Measurements from ENCODE around the gene CALR3. TPM values are rescaled to one million over a fixed set of nuclear protein-coding genes. Genes with fewer than 3 reads are reported as not detected.
A peak's percentile ranks its signal among the peaks of the same experiment; 100 is the strongest.

Gene CALR3
- total and polyA plus RNA-seq, 2 of the 13 experiments (the other 11 are each of a cell fraction or from before 2014, with no cell fraction given): not detected

DNA sequence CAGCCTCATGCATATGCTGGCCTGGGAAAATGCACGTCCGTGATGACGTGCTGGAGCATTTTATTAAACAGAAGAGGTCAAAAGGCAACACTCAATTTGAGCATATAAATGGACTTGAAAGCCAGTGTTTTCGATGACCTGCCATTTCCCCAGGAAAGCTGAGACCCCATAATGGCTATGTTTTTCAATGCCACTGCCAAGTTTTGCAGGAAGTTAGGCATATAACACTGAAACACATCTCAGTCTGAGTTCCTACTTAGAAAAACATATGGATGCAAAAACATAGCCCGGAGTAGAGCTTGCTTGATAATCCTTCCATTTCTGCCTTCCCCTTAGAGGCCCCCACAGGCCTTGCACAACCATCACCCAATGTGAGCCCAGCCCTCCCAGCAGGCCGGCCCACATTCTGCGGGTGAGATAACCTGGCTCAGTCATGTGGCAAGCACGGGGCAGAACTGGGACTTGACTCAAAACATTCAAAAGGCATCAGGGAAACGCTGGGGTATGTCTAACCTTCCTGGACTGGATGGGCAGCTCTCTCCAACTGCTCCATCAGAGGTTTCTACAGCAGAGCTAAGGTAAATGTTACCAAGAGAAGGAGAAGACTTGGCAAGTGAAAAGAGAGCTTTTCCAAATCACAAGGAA, 49.1 kb downstream of the CALR3 start (continued):
- TF ChIP-seq ZBTB7A (CRISPR knock-in tag; IDR thresholded peaks at IDR 0.05) (no peak), ZNF672 (CRISPR knock-in tag; IDR thresholded peaks at IDR 0.05) (no peak), TGIF2 (CRISPR knock-in tag; IDR thresholded peaks at IDR 0.05) (0 out of 2 replicates have a peak, but pooled peaks have one; percentile 50), NCOA1 (CRISPR knock-in tag; IDR thresholded peaks at IDR 0.05) (no peak), ZIK1 (CRISPR knock-in tag; IDR thresholded peaks at IDR 0.05; ENCODE audit: borderline replicate concordance, low read depth) (no peak), MAF1 (CRISPR knock-in tag; IDR thresholded peaks at IDR 0.05; ENCODE audit: borderline replicate concordance) (no peak), SPEN (CRISPR knock-in tag; IDR thresholded peaks at IDR 0.05; ENCODE audit: low read depth) (no peak), ZNF260 (CRISPR knock-in tag; IDR thresholded peaks at IDR 0.05; ENCODE audit: borderline replicate concordance, low read depth) (no peak), ZNF782 (CRISPR knock-in tag; IDR thresholded peaks at IDR 0.05; ENCODE audit: borderline replicate concordance) (no peak; the same call in 1 of the 2 replicates), DDIT3 (CRISPR knock-in tag; IDR thresholded peaks at IDR 0.05) (no peak), ZNF772 (CRISPR knock-in tag; IDR thresholded peaks at IDR 0.05) (no peak), ZNF713 (CRISPR knock-in tag; IDR thresholded peaks at IDR 0.05) (no peak), ZNF34 (CRISPR knock-in tag; IDR thresholded peaks at IDR 0.05; ENCODE audit: borderline replicate concordance) (no peak), ZNF431 (CRISPR knock-in tag; IDR thresholded peaks at IDR 0.05; ENCODE audit: borderline replicate concordance, low read depth) (no peak), ZNF570 (CRISPR knock-in tag; IDR thresholded peaks at IDR 0.05; ENCODE audit: borderline replicate concordance) (no peak), TCF12 (IDR thresholded peaks at IDR 0.05) (no peak), TCF12 (CRISPR knock-in tag; IDR thresholded peaks at IDR 0.05) (no peak), FOSL2 (CRISPR knock-in tag; IDR thresholded peaks at IDR 0.05) (peak; percentile 67), FOXK1 (CRISPR knock-in tag; IDR thresholded peaks at IDR 0.05; ENCODE audit: borderline replicate concordance, low read depth) (no peak), BORCS8-MEF2B (CRISPR knock-in tag; IDR thresholded peaks at IDR 0.05) (0 out of 2 replicates have a peak, but pooled peaks have one; percentile 42), ZMAT3 (CRISPR knock-in tag; conservative IDR thresholded peaks at IDR 0.05) (no peak), MAX (IDR thresholded peaks at IDR 0.05) (peak; percentile 79), POLR2AphosphoS5 (IDR thresholded peaks at IDR 0.05; ENCODE audit: low read depth, low read length) (no peak)
- TF ChIP-seq, protein P1, sequence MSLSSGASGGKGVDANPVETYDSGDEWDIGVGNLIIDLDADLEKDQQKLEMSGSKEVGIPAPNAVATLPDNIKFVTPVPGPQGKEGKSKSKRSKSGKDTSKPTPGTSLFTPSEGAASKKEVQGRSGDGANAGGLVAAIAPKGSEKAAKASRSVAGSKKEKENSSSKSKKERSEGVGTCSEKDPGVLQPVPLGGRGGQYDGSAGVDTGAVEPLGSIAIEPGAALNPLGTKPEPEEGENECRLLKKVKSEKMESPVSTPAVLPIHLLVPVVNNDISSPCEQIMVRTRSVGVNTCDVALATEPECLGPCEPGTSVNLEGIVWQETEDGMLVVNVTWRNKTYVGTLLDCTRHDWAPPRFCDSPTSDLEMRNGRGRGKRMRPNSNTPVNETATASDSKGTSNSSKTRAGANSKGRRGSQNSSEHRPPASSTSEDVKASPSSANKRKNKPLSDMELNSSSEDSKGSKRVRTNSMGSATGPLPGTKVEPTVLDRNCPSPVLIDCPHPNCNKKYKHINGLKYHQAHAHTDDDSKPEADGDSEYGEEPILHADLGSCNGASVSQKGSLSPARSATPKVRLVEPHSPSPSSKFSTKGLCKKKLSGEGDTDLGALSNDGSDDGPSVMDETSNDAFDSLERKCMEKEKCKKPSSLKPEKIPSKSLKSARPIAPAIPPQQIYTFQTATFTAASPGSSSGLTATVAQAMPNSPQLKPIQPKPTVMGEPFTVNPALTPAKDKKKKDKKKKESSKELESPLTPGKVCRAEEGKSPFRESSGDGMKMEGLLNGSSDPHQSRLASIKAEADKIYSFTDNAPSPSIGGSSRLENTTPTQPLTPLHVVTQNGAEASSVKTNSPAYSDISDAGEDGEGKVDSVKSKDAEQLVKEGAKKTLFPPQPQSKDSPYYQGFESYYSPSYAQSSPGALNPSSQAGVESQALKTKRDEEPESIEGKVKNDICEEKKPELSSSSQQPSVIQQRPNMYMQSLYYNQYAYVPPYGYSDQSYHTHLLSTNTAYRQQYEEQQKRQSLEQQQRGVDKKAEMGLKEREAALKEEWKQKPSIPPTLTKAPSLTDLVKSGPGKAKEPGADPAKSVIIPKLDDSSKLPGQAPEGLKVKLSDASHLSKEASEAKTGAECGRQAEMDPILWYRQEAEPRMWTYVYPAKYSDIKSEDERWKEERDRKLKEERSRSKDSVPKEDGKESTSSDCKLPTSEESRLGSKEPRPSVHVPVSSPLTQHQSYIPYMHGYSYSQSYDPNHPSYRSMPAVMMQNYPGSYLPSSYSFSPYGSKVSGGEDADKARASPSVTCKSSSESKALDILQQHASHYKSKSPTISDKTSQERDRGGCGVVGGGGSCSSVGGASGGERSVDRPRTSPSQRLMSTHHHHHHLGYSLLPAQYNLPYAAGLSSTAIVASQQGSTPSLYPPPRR (CRISPR knock-in tag; IDR thresholded peaks at IDR 0.05; ENCODE audit: borderline replicate concordance): no peak
